Mesodermal cell (in vitro differentiated cells): Measurements from ENCODE around the gene DBH.

ENCODE experiments used
- H3K27ac ChIP-seq: 2 replicates; pipeline ENCODE4 v1.7.0; 2013; ENCODE audit warnings: mild to moderate bottlenecking, low read depth, low read length, moderate library complexity; ENCODE audit not compliant: severe bottlenecking
- H3K36me3 ChIP-seq: 2 replicates; pipeline ENCODE4 v1.7.1; 2013; ENCODE audit warnings: mild to moderate bottlenecking, low read length, moderate library complexity; ENCODE audit not compliant: control insufficient read depth, insufficient read depth
- H3K4me1 ChIP-seq: one replicate; pipeline ENCODE4 v1.7.1; 2013; ENCODE audit warnings: mild to moderate bottlenecking, low read length; ENCODE audit not compliant: insufficient read depth, control insufficient read depth, poor library complexity, severe bottlenecking
- H3K4me3 ChIP-seq: 2 replicates; pipeline ENCODE4 v1.7.0; 2013; ENCODE audit warnings: low read length, control low read depth, mild to moderate bottlenecking; ENCODE audit not compliant: insufficient read depth, poor library complexity, severe bottlenecking; ENCODE audit errors: extremely low read depth
- H3K9me3 ChIP-seq: 2 replicates; pipeline ENCODE4 v1.7.1; 2013; ENCODE audit warnings: mild to moderate bottlenecking, low read length, moderate library complexity; ENCODE audit not compliant: control insufficient read depth
- WGBS, 2 experiments: methylation state at CpG; one replicate each; pipeline ENCODE4 v1.1.5; 2013; ENCODE audit warnings: missing lambda C conversion rate in 2 of 2; ENCODE audit not compliant: insufficient coverage in 2 of 2; 5-methylcytosine and 5-hydroxymethylcytosine counted together

Gene DBH

DNA sequence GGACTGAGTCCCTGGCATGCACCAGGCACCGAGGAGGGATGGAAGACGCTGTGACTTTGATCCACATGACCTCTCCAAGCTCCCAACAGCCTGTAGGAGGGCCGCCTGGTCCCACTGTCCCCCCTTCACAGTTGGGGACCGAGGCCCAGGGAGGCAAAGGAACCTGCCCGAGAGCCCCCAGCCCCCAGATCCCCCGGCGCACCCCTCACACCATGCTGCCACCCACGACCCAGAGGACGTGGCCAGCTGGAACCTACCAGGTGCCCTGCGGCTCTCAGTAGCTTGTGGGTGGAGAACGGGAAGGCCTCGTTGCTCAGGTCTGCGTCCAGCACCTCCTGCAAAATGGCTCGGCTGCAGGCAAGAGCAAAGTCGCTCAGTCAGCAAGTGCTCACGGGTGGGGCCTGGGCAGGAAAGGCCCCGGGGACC lies 48.8 kb downstream of the DBH start:
- Histone ChIP-seq H3K36me3 (no peaks in the 10 kb centered on the region), H3K27ac (no peak overlapping the region), H3K9me3 (no peaks in the 10 kb centered on the region), H3K4me1 (peaks cover 33% of the 10 kb centered on the region), H3K4me3 (no peak overlapping the region)
- WGBS, 2 experiments, result 94% methylated on average over 10 to 13 of the region's 17 CpGs

DNA sequence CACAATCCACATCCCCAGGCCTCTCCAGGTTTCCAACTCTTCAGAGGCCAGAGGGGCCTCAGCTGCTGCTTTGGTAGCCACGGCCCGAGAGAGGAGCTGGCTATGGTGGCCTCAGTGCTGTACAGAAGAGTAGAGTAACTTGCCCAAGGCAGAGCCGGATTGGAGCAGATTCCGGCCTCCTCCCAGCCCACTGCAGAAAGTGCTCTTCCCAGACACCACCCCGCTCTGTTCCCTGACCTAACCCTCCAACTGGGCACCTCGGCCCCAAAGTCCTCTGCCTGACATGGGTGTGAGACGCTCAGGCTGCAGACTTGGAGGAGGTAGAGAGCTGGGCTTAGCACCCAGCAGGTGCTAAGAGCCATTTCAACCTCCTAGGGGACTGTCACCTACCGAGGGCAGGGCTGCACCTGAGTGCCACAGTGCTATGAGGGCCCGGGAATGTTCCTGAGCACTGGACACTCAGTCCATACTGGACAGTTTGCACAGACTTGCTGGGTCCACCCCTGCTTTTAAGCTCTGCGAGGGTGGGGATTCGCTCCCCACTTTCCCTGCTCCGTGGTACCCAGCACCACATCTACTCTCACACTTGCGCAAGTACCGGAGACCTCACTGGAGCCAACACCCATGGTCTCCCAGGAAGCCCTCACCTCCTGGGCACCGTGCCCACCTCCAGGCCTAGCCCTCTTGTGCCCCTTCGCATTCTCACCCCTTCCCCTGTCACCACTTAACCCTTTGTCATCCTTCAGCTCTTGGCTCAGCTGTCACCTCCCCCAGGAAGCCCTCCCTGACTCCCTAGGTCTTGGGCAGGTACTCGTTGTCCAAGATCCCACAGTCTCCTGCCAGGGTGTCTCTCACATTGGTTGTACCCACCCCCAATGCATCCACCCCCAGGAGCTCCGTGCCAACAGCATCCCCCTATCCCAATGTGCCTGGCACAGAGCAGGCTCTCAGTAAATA lies 49.8 kb downstream of the DBH start:
- H3K9me3 ChIP-seq, result no peaks in the 10 kb centered on the region
- no peak overlapping the region for H3K27ac ChIP-seq
- peaks cover 43% of the 10 kb centered on the region for H3K4me1 ChIP-seq
- 95% methylated on average over 11 to 13 of the region's 18 CpGs for WGBS, 2 experiments
- no peak overlapping the region for H3K4me3 ChIP-seq
- H3K36me3 ChIP-seq, result no peaks in the 10 kb centered on the region

DNA sequence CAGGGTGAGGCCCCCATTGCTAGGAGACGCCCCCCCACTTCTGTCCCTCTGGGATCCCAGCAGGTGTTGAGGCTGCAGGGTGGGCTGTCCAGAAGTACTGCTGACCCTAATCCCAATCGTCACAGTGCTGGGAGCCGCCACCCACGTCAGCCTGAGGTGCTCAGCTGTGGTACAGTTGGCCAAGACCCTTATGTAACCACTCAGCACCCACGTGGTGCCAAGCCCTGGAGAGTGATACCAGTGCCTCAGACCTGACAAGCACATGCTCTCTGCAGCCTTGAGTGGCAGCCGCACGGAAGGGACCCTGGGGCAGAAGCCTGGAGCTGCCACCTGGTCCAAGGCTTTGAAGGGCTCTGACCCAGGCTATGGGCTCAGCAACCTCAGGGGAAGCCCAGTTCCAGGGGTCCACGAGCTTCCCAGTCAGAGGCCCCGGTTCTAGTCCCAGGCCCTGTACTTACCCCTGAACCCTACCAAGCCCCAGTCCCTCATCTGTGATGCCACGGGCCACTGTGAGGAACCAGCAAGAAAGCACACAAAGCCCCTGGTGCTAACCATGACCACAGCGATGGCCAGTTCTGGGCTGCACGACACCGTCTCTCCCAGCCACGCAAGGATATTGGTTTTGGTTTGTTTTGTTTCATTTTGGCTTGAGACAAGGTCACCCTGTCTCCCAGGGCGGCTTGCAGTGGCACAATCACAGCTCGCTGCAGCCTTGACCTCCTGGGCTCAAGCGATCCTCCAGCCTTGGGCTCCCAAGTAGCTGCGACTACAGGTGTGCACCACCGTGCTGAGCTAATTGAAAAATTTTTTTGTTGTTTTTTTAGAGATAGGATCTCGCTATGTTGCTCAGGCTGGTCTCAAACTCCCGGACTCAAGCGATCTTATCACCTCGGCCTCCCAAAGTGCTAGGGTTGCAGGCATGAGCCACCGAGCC lies 50.7 kb downstream of the DBH start:
- Histone ChIP-seq H3K9me3 (no peaks in the 10 kb centered on the region), H3K27ac (no peak overlapping the region), H3K4me3 (no peak overlapping the region), H3K36me3 (no peaks in the 10 kb centered on the region), H3K4me1 (peaks cover 53% of the 10 kb centered on the region)
- 92 to 97% methylated on average over 23 of the region's 24 CpGs for WGBS, 2 experiments

DNA sequence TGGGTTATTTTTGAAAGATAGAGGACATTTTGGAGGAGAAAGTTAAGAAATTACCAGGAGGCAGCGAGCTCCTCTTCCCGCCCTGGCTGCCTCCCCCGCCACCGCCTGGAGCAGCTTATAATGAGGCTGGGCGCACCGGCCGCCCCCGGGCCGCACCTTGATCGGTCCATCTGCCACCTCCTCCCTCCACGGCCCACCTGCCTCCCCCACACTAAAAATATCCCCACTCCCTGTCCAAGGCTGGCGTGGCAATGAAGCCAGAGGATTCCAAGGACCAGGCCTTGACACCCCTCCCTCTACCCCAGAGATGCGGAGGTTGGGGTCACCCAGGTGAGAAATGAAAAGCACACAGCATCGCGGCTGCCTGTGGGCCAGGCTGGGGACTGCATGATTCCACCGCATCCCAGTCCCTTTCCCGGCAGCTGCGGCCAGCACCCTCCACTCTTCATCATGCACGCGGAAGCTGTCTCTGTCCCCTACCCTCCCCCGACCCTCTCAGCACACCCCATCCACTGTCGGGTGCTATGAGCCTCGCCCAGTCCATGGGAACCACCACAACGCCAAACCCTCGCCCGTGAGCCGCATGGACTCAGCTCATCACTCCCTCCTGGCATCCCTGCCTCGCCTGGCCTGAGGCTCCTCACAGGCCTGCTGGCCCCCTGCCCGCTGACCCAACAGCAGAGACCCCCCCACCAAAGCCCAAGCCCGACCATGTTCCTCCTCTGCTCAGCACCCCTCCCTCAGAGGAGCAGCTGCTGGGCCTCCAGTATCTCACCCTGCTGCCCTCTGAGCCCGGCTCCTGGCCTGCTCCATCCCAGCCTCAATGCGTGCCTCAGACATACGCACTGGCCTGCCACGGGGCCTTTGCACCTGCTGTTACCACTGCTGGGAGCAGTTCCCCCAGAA lies 51.9 kb downstream of the DBH start:
- Histone ChIP-seq H3K4me1 (peaks cover 59% of the 10 kb centered on the region), H3K36me3 (no peaks in the 10 kb centered on the region), H3K27ac (no peak overlapping the region), H3K9me3 (no peaks in the 10 kb centered on the region), H3K4me3 (no peak overlapping the region)
- WGBS, 2 experiments, result 85 to 91% methylated on average over 23 to 34 of the region's 34 CpGs

DNA sequence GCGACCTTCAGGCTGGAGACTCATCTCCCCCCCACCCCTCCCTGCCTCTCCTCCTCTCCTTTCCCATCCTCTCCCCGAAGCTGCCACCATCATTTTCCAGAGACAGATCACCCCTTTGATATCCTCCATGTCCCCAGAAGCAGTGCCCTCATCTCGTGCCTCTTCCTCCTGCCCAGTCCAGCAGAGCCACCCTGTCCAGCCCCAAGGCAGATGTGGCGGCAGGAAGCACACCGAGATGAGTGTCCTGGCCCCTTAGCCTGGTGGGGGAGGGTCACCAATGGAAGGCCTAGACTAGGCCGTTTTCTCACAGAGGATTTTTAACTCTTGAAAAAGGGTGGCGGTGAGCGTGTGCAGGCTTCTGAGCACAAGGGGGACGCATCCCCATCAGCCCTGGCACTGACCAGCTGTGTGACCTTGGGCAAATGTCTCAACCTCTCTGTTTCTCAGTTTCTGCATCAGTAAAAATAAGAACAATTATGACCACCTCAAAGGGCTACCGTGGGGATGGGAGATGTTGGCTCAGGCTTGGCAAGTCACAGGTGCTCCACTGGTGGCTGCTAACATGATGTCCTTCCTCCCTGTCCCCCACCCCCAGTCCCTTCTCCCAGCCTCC lies 53.1 kb downstream of the DBH start:
- Histone ChIP-seq H3K4me1 (peaks cover 47% of the 10 kb centered on the region), H3K27ac (no peak overlapping the region), H3K9me3 (no peaks in the 10 kb centered on the region), H3K4me3 (no peak overlapping the region), H3K36me3 (no peaks in the 10 kb centered on the region)
- 82 to 90% methylated on average over 8 of the region's 10 CpGs for WGBS, 2 experiments

DNA sequence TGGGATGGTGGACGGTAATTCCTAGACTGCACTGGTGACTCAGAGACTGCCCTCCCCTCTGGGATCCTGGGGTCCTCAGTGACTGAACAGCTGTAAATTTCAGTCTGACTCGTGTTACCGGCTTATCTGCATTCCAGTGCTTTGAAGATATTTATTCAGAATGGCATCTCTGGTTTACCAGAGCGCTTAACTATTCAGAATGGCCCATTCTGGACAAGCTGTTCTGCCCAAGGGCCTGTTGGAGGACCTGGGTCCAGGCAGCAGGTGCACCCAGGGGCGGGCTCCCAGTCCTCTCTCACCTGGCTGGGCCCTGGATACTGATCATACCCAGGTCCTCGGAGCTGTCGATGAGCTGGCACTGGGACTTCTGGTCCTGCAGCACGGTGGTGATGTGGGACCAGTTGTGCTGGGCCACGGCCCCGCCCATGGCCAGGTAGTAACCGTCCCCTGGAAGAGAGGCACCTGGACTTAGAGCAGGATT lies 54.0 kb downstream of the DBH start:
- Histone ChIP-seq H3K4me1 (peaks cover 42% of the 10 kb centered on the region), H3K36me3 (no peaks in the 10 kb centered on the region), H3K4me3 (no peak overlapping the region), H3K9me3 (no peaks in the 10 kb centered on the region), H3K27ac (peak overlapping the region; percentile 71)
- 85 to 94% methylated on average over 9 to 11 of the region's 11 CpGs for WGBS, 2 experiments

DNA sequence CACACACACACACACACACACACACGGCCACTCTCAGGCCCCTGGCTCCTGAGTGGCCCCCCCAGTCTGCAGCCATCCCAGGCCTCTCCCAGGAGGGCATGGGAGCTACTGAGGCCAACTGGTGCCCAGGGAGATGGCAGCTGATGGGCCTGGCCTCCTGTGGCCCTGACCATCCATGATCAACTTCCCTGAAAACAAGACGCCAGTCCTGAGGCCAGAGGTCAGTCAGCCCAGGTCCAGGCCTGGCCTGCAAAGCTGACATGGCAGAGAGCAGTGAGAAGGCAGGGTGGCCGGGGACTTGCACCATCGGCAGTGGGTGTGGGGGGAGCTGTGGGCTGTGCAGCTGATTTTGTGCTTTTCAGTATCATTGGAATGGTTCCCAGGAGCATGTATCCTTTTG lies 55.0 kb downstream of the DBH start:
- WGBS, 2 experiments, result 76 to 83% methylated on average over 1 to 3 of the region's 4 CpGs
- Histone ChIP-seq H3K4me3 (no peak overlapping the region), H3K9me3 (no peaks in the 10 kb centered on the region), H3K4me1 (peaks cover 42% of the 10 kb centered on the region), H3K36me3 (no peaks in the 10 kb centered on the region), H3K27ac (peak overlapping the region; percentile 45)

DNA sequence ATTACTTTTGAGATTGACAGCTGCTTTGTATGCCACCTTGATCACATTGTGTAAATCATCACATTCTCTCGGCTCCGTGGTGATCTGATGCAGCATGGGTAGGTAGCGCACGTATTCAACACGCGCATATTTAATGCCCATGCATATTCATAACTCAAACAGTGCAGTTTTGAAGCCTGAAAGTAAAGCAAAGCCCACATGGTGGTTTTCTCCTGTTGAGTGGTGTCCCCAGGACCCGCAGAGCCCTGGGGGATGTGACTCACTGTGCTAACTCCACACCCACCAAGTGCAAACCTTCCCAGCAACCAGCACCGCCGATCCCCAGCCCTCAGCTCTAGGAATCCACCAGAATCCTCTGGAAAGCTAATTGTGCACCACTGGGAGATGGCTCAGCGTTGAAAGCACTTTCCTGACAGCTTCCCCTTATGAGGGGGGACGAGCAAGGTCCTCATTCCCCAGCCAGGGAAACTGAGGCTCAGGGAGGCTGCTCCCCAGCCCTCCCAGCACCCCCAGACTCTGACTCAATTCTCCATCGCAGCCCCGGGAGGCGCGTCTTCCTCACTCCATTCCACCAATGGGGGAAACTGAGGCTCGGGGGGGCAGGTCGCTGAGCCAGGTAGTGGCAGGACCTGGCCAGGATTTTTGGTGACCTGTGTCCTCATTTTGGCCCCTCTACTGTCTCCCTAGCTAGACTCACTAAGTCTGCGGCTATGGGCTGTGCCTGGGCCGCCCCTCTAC lies 55.6 kb downstream of the DBH start:
- H3K4me1 ChIP-seq, result peaks cover 42% of the 10 kb centered on the region
- no peaks in the 10 kb centered on the region for H3K36me3 ChIP-seq
- 83 to 87% methylated on average over 13 to 15 of the region's 19 CpGs for WGBS, 2 experiments
- no peak overlapping the region for H3K4me3 ChIP-seq
- no peaks in the 10 kb centered on the region for H3K9me3 ChIP-seq
- peak overlapping the region; percentile 45 for H3K27ac ChIP-seq

DNA sequence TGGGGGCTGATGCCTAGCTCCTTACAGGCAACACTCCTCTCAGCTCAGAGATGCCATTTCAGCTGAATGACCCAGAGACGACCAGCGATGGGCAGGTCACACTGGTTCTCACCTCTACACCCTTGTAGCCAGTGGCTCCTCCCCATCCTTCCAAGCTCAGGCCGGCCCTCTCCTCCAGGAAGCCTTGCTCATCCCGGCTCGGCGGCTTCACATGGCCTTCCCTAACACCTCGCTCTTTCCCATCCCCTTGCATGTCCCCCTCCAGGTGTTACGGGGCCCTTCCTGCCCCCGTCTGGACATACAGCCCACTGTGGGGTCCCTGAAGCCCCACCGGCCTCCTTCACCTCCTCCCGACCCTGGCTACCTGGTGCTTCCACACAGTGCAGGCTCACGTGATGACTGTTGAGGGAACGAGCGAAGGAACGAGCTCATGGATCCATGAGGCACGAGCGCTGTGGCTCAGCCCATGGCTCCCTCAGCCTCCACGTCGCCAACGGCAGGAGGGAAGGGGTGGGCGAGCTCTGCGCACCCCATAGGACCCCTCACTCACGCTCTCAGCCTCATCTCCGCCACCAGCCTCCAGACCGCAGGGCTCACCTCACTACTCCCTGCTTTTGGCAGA lies 56.3 kb downstream of the DBH start:
- Histone ChIP-seq H3K36me3 (no peaks in the 10 kb centered on the region), H3K4me1 (peaks cover 42% of the 10 kb centered on the region), H3K9me3 (no peaks in the 10 kb centered on the region), H3K27ac (no peak overlapping the region), H3K4me3 (no peak overlapping the region)
- 94 to 96% methylated on average over 18 to 24 of the region's 25 CpGs for WGBS, 2 experiments
